ENCODE results near the gene NFKBIB.

GRCh38 chr19:38929929-38930775, 30.4 kb downstream of the NFKBIB start, which contains the start of gene SARS2:
- TF ChIP-seq CTCF (IDR thresholded peaks at IDR 0.05 in 8 of 11, conservative IDR thresholded peaks at IDR 0.05 in 3 of 11): peak; percentile 99 to 100 (median 100)
- TF ChIP-seq POLR2A (IDR thresholded peaks at IDR 0.05): no peak

Data from spleen (tissue), 7 donors.